ENCODE data around the gene SSTR5.

SSTR5 gene

DNA sequence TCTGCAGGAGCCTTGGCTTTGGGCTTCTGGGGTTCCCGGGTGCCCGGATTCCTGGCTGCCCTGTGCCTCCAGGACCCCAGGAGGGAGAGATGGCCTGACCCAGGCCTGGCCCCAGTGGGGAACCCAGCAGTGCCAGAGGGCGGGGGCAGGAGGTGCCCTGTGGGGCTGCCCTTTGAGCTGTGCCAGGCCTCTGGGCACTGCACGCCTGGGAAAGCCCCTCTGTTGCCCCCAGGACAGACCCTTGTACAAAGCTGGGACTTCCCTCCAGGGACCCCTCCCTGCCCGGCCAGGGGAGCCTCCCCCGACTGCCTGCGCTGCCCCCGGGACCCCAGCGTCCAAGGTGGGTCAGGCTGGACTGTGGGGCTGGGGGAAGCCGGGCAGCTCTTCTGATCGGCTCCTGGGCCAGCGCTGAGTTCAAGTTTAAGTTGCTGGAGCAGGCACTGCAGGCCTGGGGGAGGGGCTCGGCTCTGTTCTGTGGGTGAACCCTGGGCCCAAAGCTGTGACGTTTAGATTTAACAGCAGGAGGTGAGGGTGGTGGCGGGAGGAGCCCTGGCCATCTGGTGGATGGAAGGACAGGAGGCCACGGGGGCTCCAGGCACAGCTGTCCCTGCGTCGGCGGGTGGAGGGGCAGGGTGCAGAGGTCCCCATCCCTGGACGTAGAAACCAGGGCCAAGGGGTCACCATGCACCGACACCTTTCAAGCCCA lies 51.1 kb downstream of the SSTR5 start:
- TF ChIP-seq GATA1 (IDR thresholded peaks at IDR 0.05; ENCODE audit: low read depth, low read length) (no peak), POLR2A (IDR thresholded peaks at IDR 0.05; ENCODE audit: low read length) (no peak)
- no peak for DNase-seq

DNA sequence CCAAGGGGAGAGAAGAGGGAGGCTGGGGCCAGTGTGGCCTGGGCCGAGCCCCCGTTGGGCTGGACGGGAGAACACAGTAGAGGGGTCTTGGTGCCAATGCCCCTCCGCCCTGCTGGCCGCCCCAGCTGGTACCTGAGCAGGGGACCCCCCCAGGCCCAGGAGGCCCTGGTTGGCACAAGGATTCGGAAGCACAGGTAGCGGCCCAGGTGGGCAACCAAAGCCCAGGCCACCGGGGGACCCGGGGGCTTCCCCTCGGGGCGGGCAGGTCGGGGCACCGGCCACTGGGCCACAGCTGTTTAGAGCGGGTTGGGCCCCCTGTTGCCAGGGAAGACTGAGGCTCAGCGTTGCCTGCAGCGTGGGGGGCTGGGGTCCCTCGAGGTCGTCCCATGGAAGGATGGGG lies 51.7 kb downstream of the SSTR5 start:
- TF ChIP-seq POLR2A (IDR thresholded peaks at IDR 0.05; ENCODE audit: low read length) (no peak), GATA1 (IDR thresholded peaks at IDR 0.05; ENCODE audit: low read depth, low read length) (no peak)
- no peak for DNase-seq

DNA sequence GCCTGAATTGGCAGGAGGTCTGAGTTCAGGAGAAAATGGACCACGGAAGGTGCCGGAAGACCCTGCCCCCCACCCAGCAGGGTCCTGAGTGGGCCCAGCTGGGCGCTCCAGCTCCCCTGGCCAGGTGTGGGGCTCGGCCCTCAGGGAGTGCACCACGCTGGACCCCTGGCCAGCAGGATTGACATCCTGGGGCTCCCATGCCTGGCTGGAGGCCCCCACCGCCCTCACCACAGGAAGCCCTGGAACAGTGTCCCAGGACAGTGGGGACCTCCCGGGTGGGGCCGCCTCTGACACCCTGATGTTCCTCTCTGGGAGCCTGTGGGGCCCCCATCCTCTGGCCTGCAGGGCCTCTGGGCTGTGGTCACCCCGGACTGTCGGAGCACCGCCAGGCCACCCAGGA lies 52.2 kb downstream of the SSTR5 start:
- DNase-seq: no peak
- no peak for TF ChIP-seq GATA1 (IDR thresholded peaks at IDR 0.05; ENCODE audit: low read depth, low read length)
- TF ChIP-seq POLR2A (IDR thresholded peaks at IDR 0.05; ENCODE audit: low read length): no peak

DNA sequence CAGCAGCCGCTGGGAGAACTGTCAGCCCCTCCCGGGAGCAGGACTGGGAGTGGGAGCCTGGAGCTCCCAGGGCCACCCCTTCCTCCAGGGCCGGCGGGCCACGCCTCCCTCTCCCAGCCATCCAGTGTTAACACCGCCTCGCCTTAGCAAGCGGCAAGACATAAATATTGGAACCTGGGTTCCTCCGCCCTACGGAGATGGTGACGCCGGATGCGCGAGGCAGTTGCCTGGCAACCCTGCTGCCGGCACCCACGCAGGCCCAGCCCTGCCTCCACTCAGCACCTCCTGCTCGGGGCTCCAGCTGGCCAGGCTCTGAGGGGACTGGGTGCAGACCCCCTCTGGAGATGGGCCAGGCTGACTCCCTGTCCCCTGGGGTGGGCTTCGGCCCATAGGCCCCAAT lies 52.9 kb downstream of the SSTR5 start:
- no peak for DNase-seq

DNA sequence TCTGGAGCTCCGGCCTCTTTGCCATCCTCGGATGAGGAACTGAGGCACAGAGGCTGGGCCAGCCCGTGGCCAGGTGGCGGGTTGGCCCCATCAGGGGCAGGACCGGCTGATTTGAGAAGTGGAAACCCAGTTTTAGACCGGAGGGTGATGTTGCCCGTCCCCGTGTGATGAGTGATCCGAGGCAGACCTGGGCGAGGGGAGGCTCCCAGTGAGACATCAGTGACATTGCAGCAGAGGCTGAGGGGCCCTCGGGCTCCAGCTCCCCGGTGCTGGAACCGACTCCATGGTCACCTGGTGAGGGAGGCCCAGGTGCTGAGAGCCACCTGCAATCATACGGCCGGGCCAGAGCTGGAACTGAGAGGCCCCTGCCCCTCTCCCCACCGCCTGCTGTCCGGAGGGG lies 53.5 kb downstream of the SSTR5 start:
- DNase-seq: no peak
- TF ChIP-seq GATA1 (IDR thresholded peaks at IDR 0.05; ENCODE audit: low read depth, low read length): no peak
- TF ChIP-seq POLR2A (IDR thresholded peaks at IDR 0.05; ENCODE audit: low read length): no peak

More for the DNA sequence above, 52.9 kb downstream of the SSTR5 start:
- TF ChIP-seq GATA1 (IDR thresholded peaks at IDR 0.05; ENCODE audit: low read depth, low read length): no peak
- no peak for TF ChIP-seq POLR2A (IDR thresholded peaks at IDR 0.05; ENCODE audit: low read length)

DNA sequence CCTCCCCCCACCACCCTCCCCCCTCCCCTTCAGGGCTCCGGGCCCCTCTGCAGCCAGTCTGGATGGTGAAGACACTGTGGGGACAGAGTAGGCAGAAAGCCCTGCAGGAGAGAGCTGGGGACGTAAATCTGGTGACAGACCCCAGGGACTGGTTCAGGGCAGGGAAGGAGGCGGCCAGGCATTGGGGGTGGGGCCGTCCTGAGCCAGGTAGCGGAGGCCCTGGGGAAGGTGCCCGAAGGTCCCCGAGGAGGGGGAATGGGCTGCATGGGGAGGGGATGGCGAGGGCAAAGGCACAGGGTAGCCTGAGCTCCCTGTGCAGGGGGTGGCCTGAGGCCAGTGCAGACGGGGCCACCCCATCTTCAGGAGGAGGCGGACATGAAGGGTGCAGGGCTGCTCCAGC lies 54.0 kb downstream of the SSTR5 start:
- TF ChIP-seq POLR2A (IDR thresholded peaks at IDR 0.05; ENCODE audit: low read length) (no peak), GATA1 (IDR thresholded peaks at IDR 0.05; ENCODE audit: low read depth, low read length) (no peak)
- DNase-seq: no peak

DNA sequence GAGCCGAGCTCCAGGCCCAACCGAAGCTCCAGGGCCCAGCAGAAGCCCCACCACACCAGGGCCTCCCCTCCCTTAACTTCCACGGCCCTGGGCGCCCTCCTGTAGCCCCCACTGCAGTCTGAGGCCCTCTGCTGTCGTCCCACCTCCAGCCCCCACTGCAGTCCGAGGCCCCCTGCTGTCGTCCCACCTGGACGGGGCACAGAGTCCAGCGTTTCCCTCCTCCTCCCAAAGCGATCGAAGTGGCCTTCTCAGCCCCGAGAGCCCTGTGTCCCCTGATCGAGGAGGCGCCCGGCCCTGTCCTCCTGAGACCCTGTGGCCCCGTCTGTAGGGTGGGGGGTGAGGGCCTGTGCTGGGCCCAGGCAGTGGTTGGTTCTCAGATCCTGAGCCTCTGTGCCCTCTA lies 54.6 kb downstream of the SSTR5 start:
- TF ChIP-seq GATA1 (IDR thresholded peaks at IDR 0.05; ENCODE audit: low read depth, low read length): no peak
- TF ChIP-seq POLR2A (IDR thresholded peaks at IDR 0.05; ENCODE audit: low read length): no peak
- DNase-seq: no peak

DNA sequence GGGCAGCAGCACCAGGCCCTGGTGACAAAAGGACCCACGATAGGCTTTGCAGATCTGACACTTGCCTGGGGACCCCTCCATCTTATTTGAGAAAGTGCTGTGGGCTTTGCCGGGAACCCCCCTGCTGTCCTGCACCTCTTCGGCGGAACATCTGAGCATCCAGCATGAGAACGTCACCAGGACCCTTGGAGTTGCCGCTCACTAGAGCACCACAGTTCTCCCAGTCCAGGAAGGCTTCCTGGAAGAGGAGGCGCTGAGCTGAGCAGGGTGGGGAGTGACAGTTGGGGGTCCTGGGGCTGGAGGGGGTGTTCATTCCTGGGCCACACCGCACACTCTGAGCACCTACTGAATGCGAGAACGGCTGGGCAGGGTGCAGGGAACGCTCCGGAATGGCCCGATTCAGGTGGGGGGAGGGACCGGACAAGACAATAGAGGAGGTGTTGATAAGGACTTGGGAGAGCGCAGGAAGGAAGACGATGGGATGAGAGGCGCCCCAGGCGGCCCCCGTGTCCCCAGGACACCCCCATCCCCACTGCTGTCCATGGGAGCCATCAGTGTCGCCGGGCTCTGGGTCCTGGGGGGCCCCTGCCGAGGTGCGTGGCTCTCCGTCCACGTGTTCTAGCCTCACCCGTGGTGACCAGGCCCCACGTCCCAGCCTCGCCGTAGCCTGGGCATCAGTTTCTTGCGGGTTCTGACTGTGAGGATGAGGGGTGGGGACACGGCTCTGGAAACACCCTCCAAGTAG lies 55.6 kb downstream of the SSTR5 start:
- TF ChIP-seq POLR2A (IDR thresholded peaks at IDR 0.05; ENCODE audit: low read length) (no peak), GATA1 (IDR thresholded peaks at IDR 0.05; ENCODE audit: low read depth, low read length) (no peak)

DNA sequence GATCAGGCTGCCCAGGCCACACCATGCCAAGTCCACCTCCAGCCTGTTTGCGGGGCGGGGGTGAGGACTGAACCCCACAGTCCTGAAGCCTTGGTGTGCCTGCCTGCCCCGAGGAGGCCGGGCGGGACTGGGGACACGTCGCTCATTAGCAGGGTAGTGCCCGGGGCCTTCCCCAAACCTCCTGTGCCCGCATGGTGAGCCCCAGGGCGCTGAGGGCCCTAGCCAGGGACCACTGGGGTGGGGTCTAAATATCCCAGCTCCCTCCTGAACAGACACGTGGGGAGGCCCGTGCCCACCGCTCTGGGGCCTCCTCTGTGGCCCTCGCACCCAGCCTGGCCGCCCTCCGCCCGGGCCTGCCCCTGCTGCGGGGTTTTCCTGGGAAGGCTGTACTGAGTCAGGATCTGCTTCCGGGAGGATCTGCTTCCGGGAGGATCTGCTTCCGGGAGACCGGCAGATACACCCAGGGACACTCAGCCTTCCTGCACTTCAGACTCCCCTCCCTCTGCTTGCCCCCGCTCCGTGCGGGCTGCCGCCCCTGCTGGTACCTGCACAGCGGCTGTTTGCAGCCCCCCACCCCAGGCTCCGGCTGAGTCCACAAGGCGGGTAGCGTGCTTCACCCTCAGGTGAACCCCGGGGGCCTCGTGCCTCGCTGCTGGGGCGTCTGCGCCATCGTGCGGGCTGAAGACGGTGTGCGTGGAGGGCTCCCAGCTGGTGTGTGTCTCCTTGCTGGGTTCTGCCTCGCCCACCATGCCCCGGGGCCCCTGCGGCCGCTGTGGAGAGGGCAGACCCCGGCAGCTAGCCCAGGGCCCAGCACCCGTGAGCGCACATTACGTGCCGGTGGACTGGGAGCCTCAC lies 56.8 kb downstream of the SSTR5 start:
- DNase-seq: no peak

More for the DNA sequence above, 55.6 kb downstream of the SSTR5 start:
- DNase-seq: no peak

DNA sequence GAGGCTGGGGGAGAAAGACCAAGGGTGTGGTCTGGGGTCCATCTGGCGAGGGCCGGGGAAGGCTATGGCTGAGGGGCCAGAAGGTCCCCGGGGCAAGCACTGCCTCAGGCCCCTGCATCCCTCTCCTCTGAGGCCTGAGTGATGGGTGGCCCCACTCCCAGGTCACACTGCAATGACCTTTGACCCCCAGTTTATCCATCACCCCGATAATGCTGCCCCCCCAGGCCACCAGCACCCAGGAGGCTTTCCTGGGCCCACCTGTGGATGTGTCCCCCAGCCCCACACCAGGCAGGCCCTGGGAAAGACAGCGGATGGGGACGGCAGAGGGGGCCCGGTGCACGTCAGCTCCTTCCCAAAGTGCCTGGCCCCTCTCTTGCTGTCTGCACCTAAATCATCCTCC lies 57.8 kb downstream of the SSTR5 start:
- TF ChIP-seq POLR2A (IDR thresholded peaks at IDR 0.05; ENCODE audit: low read length) (no peak), GATA1 (IDR thresholded peaks at IDR 0.05; ENCODE audit: low read depth, low read length) (no peak)
- no peak for DNase-seq

More for the DNA sequence above, 56.8 kb downstream of the SSTR5 start:
- TF ChIP-seq GATA1 (IDR thresholded peaks at IDR 0.05; ENCODE audit: low read depth, low read length) (no peak), POLR2A (IDR thresholded peaks at IDR 0.05; ENCODE audit: low read length) (no peak)

All from erythroblast (primary cell).